ENCODE results near the gene IGF2BP3. TPM values are rescaled to one million over a fixed set of nuclear protein-coding genes. Genes with fewer than 3 reads are reported as not detected.
A peak's percentile ranks its signal among the peaks of the same experiment; 100 is the strongest.

Gene IGF2BP3
- total RNA-seq, 1 experiment from 2014 or later, result 75.3 TPM

DNA sequence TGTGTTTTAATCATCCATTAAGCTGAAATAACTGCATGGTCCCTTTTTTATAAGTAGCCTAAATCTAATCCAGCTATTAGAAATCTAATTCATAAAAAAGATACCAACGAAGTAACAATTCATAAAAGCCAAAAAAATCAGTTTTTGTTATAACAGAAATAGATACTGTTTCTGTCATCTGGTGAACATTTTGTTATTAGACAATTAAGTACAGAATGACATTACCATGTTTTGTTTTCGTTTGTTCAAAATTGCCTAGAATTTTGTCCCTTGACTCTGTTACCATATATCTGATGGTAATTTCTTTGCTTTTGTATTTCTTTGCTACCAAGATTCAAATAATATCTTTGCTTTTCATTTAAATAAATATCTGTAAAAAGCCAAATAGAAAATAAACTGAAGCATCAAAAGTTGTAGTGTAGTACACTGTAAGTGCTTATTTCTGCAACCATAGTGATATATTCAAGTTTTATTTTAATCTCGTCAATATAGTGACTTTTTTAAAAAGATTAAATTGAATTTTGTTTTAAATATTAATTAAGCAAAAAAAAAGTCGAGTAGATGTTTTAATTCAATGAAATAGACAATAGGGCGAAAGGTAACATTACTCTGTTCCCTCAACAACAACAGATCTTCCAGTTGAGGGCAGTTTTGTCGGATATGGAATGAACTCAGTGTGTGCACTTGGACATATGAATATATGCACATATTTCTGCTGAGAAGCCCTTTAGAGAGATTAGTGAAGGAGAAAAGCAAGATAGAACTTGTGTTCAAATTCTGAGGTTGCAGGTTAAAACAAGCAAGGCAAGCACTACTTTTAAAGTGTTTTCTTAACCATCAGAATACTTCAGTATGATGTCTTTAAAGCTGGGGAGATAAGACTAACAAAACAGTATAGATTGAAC, 7.9 kb upstream of the IGF2BP3 start:
- Histone ChIP-seq H3K4me1 (ENCODE audit: insufficient read depth, low read length, poor library complexity, severe bottlenecking) (no peaks in the 10 kb centered on the region), H3K27ac (ENCODE audit: low read depth, low read length, poor library complexity, severe bottlenecking) (no peak overlapping the region), H3K36me3 (ENCODE audit: insufficient read depth, low read length, poor library complexity, severe bottlenecking) (no peaks in the 10 kb centered on the region), H3K4me3 (ENCODE audit: low read depth, low read length, poor library complexity, severe bottlenecking) (no peak overlapping the region), H3K9me3 (ENCODE audit: low read depth, low read length, poor library complexity, severe bottlenecking) (no peaks in the 10 kb centered on the region), H3K27me3 (replicated peaks; ENCODE audit: insufficient read depth, low read depth, low read length, poor library complexity) (peaks cover 44% of the 10 kb centered on the region)
- intact Hi-C loops (cut with micrococcal nuclease; ENCODE audit: unreplicated experiment), result no loop called here
- no TSS peak for BruUV-seq (replicated peaks)
- ChIA-PET POLR2A (ENCODE audit: low non-redundant PET) (no interaction called here), CTCF (no interaction called here)
- DNase-seq (ENCODE audit: low spot score), result no peak
- no peak for TF ChIP-seq CTCF (conservative IDR thresholded peaks at IDR 0.05; ENCODE audit: low read depth, low read length)
- no peak for TF ChIP-seq EZH2 (IDR thresholded peaks at IDR 0.05; ENCODE audit: borderline replicate concordance, low read depth, low read length, poor library complexity, severe bottlenecking)

DNA sequence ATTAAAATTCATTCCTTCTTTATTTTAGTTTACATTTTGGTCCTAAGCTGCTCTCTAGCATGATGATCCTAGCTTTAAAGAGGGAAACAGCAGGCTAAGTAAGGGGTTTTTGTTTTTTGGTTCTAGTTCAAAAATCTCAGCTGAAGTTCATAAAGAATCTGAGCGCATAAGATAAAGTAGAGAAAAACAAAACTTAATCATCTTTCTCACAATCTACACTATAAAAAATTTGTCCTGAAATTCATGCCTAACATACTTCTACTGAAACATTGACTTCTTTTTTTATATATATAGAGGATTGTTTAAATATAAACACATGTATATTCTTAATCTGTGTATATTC, 6.8 kb upstream of the IGF2BP3 start:
- Histone ChIP-seq H3K4me1 (ENCODE audit: insufficient read depth, low read length, poor library complexity, severe bottlenecking) (peaks cover 7% of the 10 kb centered on the region), H3K27me3 (replicated peaks; ENCODE audit: insufficient read depth, low read depth, low read length, poor library complexity) (peaks cover 44% of the 10 kb centered on the region), H3K36me3 (ENCODE audit: insufficient read depth, low read length, poor library complexity, severe bottlenecking) (no peaks in the 10 kb centered on the region), H3K27ac (ENCODE audit: low read depth, low read length, poor library complexity, severe bottlenecking) (peak overlapping the region; percentile 85), H3K9me3 (ENCODE audit: low read depth, low read length, poor library complexity, severe bottlenecking) (no peaks in the 10 kb centered on the region), H3K4me3 (ENCODE audit: low read depth, low read length, poor library complexity, severe bottlenecking) (peak overlapping the region; percentile 91)
- ChIA-PET POLR2A (ENCODE audit: low non-redundant PET) (no interaction called here), CTCF (no interaction called here)
- intact Hi-C loops (cut with micrococcal nuclease; ENCODE audit: unreplicated experiment), result no loop called here
- TF ChIP-seq CTCF (conservative IDR thresholded peaks at IDR 0.05; ENCODE audit: low read depth, low read length), result no peak
- no peak for TF ChIP-seq EZH2 (IDR thresholded peaks at IDR 0.05; ENCODE audit: borderline replicate concordance, low read depth, low read length, poor library complexity, severe bottlenecking)
- no peak for DNase-seq (ENCODE audit: low spot score)
- BruUV-seq (replicated peaks), result no TSS peak

DNA sequence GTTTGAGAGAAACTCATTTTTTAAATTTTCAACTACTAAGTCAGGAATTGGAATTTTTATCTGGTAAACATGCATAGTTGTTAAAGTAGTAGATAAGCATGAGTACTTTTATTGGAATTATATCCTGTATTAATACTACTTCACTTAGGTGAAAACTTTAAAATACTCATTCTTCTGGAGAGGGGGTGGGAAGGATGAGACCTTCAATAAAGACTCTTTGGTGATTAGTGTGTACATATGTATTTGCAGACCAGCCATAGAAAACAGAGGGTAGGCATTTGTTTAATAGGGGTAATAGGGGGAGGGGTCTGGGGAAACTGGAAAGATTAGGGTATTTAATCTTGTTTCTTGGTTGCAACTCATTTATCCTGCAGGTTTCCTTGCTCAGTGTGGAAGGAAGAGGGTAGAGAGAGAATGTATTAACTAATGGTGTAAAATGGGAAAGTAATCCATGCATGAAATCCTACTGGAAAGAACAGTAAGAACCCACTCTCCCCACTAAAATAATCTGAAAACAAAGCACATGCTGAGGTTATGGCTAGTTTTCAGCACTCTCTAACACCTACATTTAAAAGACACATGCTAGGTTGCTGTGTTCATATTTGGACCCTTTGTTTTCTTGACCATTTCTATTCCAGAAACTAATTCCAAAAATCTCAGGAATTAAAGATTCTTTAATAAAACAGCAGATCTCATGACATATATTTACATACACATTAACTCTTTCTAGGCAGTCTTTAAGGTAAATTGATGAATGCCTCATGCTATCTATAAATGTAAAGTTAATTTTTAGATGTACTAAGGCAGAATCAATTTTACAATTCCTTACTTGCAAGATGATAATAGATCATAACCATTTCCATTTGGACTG, 6.2 kb upstream of the IGF2BP3 start:
- H3K4me3 ChIP-seq (ENCODE audit: low read depth, low read length, poor library complexity, severe bottlenecking), result peak overlapping the region; percentile 91
- H3K4me1 ChIP-seq (ENCODE audit: insufficient read depth, low read length, poor library complexity, severe bottlenecking), result peaks cover 7% of the 10 kb centered on the region
- DNase-seq (ENCODE audit: low spot score), result peak; percentile 30
- intact Hi-C loops (cut with micrococcal nuclease; ENCODE audit: unreplicated experiment), result no loop called here
- peaks cover 44% of the 10 kb centered on the region for H3K27me3 ChIP-seq (replicated peaks; ENCODE audit: insufficient read depth, low read depth, low read length, poor library complexity)
- POLR2A ChIA-PET (ENCODE audit: low non-redundant PET), result no interaction called here
- H3K27ac ChIP-seq (ENCODE audit: low read depth, low read length, poor library complexity, severe bottlenecking), result peak overlapping the region; percentile 85
- CTCF ChIA-PET, result no interaction called here
- H3K9me3 ChIP-seq (ENCODE audit: low read depth, low read length, poor library complexity, severe bottlenecking), result no peaks in the 10 kb centered on the region
- BruUV-seq (replicated peaks), result no TSS peak
- H3K36me3 ChIP-seq (ENCODE audit: insufficient read depth, low read length, poor library complexity, severe bottlenecking), result no peaks in the 10 kb centered on the region
- TF ChIP-seq EZH2 (IDR thresholded peaks at IDR 0.05; ENCODE audit: borderline replicate concordance, low read depth, low read length, poor library complexity, severe bottlenecking) (no peak), CTCF (conservative IDR thresholded peaks at IDR 0.05; ENCODE audit: low read depth, low read length) (no peak)
